Liver (tissue), 9 donors: Measurements from ENCODE around the gene IRF8. TPM values are rescaled to one million over a fixed set of nuclear protein-coding genes. Genes with fewer than 3 reads are reported as not detected.

Experiments used
- DNase-seq: peaks from one replicate; pipeline ENCODE4 v3.0.0-alpha.2; 2017; ENCODE audit warnings: low spot score
- H3K27ac ChIP-seq, 2 donors: one replicate each; pipeline ENCODE4 v1.7.0; 2013; ENCODE audit warnings: inconsistent platforms in 2 of 2, low read length in 2 of 2, control low read depth in 1 of 2, low read depth in 1 of 2, mild to moderate bottlenecking in 1 of 2
- H3K27me3 ChIP-seq, 4 donors: one replicate each; pipeline versions ENCODE4 v1.6.1 to v1.7.0; 2013; ENCODE audit warnings: low read length in 3 of 4, inconsistent platforms in 1 of 4, mild to moderate bottlenecking in 1 of 4, moderate library complexity in 1 of 4; ENCODE audit not compliant: control insufficient read depth in 4 of 4, insufficient read depth in 4 of 4
- H3K36me3 ChIP-seq, 4 donors: one replicate each; pipeline versions ENCODE4 v1.6.1 to v1.7.0; 2013; ENCODE audit warnings: low read length in 3 of 4, mild to moderate bottlenecking in 3 of 4, low read depth in 1 of 4, moderate library complexity in 1 of 4; ENCODE audit not compliant: control insufficient read depth in 4 of 4, insufficient read depth in 3 of 4
- H3K4me1 ChIP-seq, 4 donors: one replicate each; pipeline versions ENCODE4 v1.6.1 to v1.7.0; 2013; ENCODE audit warnings: low read length in 3 of 4, mild to moderate bottlenecking in 3 of 4, moderate library complexity in 1 of 4; ENCODE audit not compliant: control insufficient read depth in 4 of 4, insufficient read depth in 4 of 4
- H3K4me3 ChIP-seq, 3 donors: one replicate each; pipeline versions ENCODE4 v1.6.1 to v1.7.0; 2013; ENCODE audit warnings: low read length in 3 of 3, control low read depth in 1 of 3, low read depth in 1 of 3, mild to moderate bottlenecking in 1 of 3
- H3K9ac ChIP-seq, 2 donors: one replicate each; pipeline ENCODE4 v1.7.0; 2013; ENCODE audit warnings: low read length in 2 of 2, mild to moderate bottlenecking in 2 of 2, moderate library complexity in 2 of 2, control low read depth in 1 of 2, low read depth in 1 of 2
- H3K9me3 ChIP-seq, 4 donors: one replicate each; pipeline versions ENCODE4 v1.6.1 to v1.7.0; 2013; ENCODE audit warnings: low read length in 3 of 4; ENCODE audit not compliant: control insufficient read depth in 4 of 4
- EGR1 ChIP-seq, 2 donors: IDR thresholded peaks; 2 replicates each; pipeline ENCODE4 v1.6.1; 2016 to 2018; ENCODE audit warnings: antibody characterized with exemption in 2 of 2, low read depth in 2 of 2
- FOXA1 ChIP-seq: IDR thresholded peaks from 2 replicates; pipeline ENCODE4 v1.6.1; 2016; ENCODE audit warnings: antibody characterized with exemption
- FOXA2 ChIP-seq: IDR thresholded peaks from 2 replicates; pipeline ENCODE4 v1.6.1; 2016; ENCODE audit warnings: antibody characterized with exemption
- GABPA ChIP-seq, 2 donors: IDR thresholded peaks in 1 of 2; conservative IDR thresholded peaks in 1 of 2; 2 replicates each; pipeline ENCODE4 v1.6.1; 2016; ENCODE audit warnings: antibody characterized with exemption in 2 of 2, mild to moderate bottlenecking in 1 of 2, moderate library complexity in 1 of 2
- HNF4A ChIP-seq, 2 donors: conservative IDR thresholded peaks; 2 replicates each; pipeline ENCODE4 v1.6.1; 2016; ENCODE audit warnings: antibody characterized with exemption in 2 of 2, mild to moderate bottlenecking in 2 of 2
- HNF4G ChIP-seq: IDR thresholded peaks from 2 replicates; pipeline ENCODE4 v1.6.1; 2016; ENCODE audit warnings: antibody characterized with exemption
- JUND ChIP-seq, 2 donors: IDR thresholded peaks; 2 replicates each; pipeline ENCODE4 v1.6.1; 2016; ENCODE audit warnings: antibody characterized with exemption in 2 of 2
- NR2F2 ChIP-seq: IDR thresholded peaks from 2 replicates; pipeline ENCODE4 v1.6.1; 2016; ENCODE audit warnings: antibody characterized with exemption
- RAD21 ChIP-seq, 2 donors: IDR thresholded peaks; 2 replicates each; pipeline ENCODE4 v1.6.1; 2016; ENCODE audit warnings: antibody characterized with exemption in 2 of 2, mild to moderate bottlenecking in 2 of 2
- RXRA ChIP-seq, 2 donors: IDR thresholded peaks; 2 replicates each; pipeline ENCODE4 v1.6.1; 2017 to 2018; ENCODE audit warnings: antibody characterized with exemption in 2 of 2, mild to moderate bottlenecking in 1 of 2
- SP1 ChIP-seq: IDR thresholded peaks from 2 replicates; pipeline ENCODE4 v1.6.1; 2018; ENCODE audit warnings: antibody characterized with exemption, mild to moderate bottlenecking
- TAF1 ChIP-seq: conservative IDR thresholded peaks from 2 replicates; pipeline ENCODE4 v1.6.1; 2016; ENCODE audit warnings: antibody characterized with exemption, mild to moderate bottlenecking
- YY1 ChIP-seq: IDR thresholded peaks from 2 replicates; pipeline ENCODE4 v1.6.1; 2016; ENCODE audit warnings: antibody characterized with exemption, mild to moderate bottlenecking
- WGBS: extraction: QIAGEN DNeasy Blood & Tissue Kit; methylation state at CpG from one replicate; pipeline ENCODE4 v1.1.7; 2013; 5-methylcytosine and 5-hydroxymethylcytosine counted together
- polyA plus RNA-seq, 2 donors: library from polyadenylated mRNA; stranded (reverse) in 1 of 2; unstranded in 1 of 2; fragments of 200-250 nt in 1 of 2; fragments of >200 nt in 1 of 2; fragmentation: Nextera tagmentation in 1 of 2; extraction: Ambion mirVana in 1 of 2; gene quantifications; one replicate each; pipeline versions ENCODE4 v1.2.1 to v1.2.3, GENCODE V29; 2013 to 2015
- total RNA-seq, 2 donors: library from RNA; depleted of rRNA; stranded (reverse); fragments of >200 nt; gene quantifications; one replicate each; pipeline ENCODE4 v1.2.3, GENCODE V29; 2014
- TF ChIP-seq, protein P1 (sequence below): IDR thresholded peaks from 2 replicates; pipeline ENCODE4 v1.6.1; 2016; ENCODE audit warnings: antibody characterized with exemption, mild to moderate bottlenecking
- TF ChIP-seq, protein P2 (sequence below): IDR thresholded peaks from 2 replicates; pipeline ENCODE4 v1.6.1; 2016; ENCODE audit warnings: antibody characterized with exemption
- TF ChIP-seq, protein P3 (sequence below): IDR thresholded peaks from 2 replicates; pipeline ENCODE4 v1.6.1; 2016; ENCODE audit warnings: antibody characterized with exemption
- TF ChIP-seq, protein P4 (sequence below): IDR thresholded peaks from 2 replicates; pipeline ENCODE4 v1.6.1; 2016; ENCODE audit warnings: antibody characterized with exemption
- TF ChIP-seq, protein P5 (sequence below): fragments of 150-350 bp; IDR thresholded peaks from 2 replicates; pipeline ENCODE4 v1.5.1; 2017; ENCODE audit warnings: improper control_type of control experiment, low read depth, low read length; ENCODE audit not compliant: missing input control
- donor health status: healthy.
- donor health status: healthy.
- donor health status: healthy.
- donor health status: healthy.
- donor health status: healthy.

The IRF8 gene
- total and polyA plus RNA-seq, 4 donors, result 5.1 to 25.8 (median 12.3) TPM

DNA sequence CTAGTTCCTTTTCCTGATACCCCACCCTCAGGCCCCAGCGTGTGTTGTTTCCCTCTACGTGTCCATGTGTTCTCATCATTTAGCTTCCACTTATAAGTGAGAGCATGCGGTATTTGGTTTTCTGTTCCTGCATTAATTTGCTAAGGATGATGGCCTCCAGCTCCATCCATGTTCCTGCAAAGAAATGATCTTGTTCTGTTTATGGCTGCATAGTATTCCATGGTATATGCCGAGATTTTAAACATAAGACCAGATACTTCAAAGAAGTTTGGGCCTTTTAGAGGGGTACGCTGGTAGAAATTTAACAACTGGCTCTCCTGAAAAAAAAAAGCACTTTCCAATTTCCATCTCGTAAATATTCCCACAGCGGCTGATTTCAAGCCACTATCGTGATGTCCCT, 59.8 kb downstream of the IRF8 start:
- H3K9ac ChIP-seq, result no peak overlapping the region
- 97% methylated on average over 8 of the region's 8 CpGs for WGBS
- no peaks in the 10 kb centered on the region for H3K27me3 ChIP-seq
- TF ChIP-seq RAD21 (IDR thresholded peaks at IDR 0.05) (no peak), JUND (IDR thresholded peaks at IDR 0.05) (no peak), HNF4A (conservative IDR thresholded peaks at IDR 0.05) (no peak), SP1 (no peak)
- TF ChIP-seq, protein P1, sequence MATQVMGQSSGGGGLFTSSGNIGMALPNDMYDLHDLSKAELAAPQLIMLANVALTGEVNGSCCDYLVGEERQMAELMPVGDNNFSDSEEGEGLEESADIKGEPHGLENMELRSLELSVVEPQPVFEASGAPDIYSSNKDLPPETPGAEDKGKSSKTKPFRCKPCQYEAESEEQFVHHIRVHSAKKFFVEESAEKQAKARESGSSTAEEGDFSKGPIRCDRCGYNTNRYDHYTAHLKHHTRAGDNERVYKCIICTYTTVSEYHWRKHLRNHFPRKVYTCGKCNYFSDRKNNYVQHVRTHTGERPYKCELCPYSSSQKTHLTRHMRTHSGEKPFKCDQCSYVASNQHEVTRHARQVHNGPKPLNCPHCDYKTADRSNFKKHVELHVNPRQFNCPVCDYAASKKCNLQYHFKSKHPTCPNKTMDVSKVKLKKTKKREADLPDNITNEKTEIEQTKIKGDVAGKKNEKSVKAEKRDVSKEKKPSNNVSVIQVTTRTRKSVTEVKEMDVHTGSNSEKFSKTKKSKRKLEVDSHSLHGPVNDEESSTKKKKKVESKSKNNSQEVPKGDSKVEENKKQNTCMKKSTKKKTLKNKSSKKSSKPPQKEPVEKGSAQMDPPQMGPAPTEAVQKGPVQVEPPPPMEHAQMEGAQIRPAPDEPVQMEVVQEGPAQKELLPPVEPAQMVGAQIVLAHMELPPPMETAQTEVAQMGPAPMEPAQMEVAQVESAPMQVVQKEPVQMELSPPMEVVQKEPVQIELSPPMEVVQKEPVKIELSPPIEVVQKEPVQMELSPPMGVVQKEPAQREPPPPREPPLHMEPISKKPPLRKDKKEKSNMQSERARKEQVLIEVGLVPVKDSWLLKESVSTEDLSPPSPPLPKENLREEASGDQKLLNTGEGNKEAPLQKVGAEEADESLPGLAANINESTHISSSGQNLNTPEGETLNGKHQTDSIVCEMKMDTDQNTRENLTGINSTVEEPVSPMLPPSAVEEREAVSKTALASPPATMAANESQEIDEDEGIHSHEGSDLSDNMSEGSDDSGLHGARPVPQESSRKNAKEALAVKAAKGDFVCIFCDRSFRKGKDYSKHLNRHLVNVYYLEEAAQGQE, result no peak
- no peak overlapping the region for H3K27ac ChIP-seq
- H3K9me3 ChIP-seq, result no peaks in the 10 kb centered on the region
- H3K4me3 ChIP-seq, result no peak overlapping the region
- no peaks in the 10 kb centered on the region for H3K36me3 ChIP-seq
- no peak for DNase-seq
- no peaks in the 10 kb centered on the region for H3K4me1 ChIP-seq

DNA sequence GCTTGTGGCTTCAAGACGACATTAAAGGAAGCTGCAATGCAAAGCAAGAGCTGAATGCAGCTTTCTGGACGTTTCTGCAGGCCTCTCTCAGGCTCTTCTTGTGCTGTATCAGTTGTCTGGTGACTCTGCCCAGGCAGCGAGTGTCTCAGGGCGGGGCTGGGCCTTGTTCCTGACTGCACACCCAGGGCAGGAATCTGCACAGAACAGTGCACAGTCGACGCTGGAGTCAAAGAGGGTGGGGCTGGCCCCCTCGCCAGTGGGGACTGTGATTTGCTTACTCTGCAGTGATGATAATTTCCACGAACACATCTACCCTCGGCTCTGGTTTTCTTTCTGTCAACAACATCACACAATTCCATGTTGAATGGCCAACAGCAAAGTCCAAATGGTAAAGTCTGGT, 60.7 kb downstream of the IRF8 start:
- WGBS, result 75% methylated on average over 9 of the region's 9 CpGs
- DNase-seq, result no peak

More for the DNA sequence above, 60.7 kb downstream of the IRF8 start:
- H3K4me3 ChIP-seq, result no peak overlapping the region
- H3K4me1 ChIP-seq, result no peaks in the 10 kb centered on the region
- H3K36me3 ChIP-seq, result no peaks in the 10 kb centered on the region
- H3K27ac ChIP-seq, result no peak overlapping the region
- no peak overlapping the region for H3K9ac ChIP-seq
- no peaks in the 10 kb centered on the region for H3K9me3 ChIP-seq
- no peaks in the 10 kb centered on the region for H3K27me3 ChIP-seq
- TF ChIP-seq, protein P2, sequence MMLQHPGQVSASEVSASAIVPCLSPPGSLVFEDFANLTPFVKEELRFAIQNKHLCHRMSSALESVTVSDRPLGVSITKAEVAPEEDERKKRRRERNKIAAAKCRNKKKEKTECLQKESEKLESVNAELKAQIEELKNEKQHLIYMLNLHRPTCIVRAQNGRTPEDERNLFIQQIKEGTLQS, result no peak
- TF ChIP-seq GABPA (IDR thresholded peaks at IDR 0.05 in 1 of 2, conservative IDR thresholded peaks at IDR 0.05 in 1 of 2) (no peak), YY1 (no peak), FOXA1 (no peak), HNF4G (no peak), RXRA (IDR thresholded peaks at IDR 0.05) (no peak), FOXA2 (no peak), HNF4A (conservative IDR thresholded peaks at IDR 0.05) (no peak), RAD21 (IDR thresholded peaks at IDR 0.05) (no peak), SP1 (no peak), TAF1 (no peak), NR2F2 (no peak), JUND (IDR thresholded peaks at IDR 0.05) (no peak), EGR1 (IDR thresholded peaks at IDR 0.05; ENCODE audit: low read depth in 2 of 2) (no peak)
- TF ChIP-seq, protein P1, result no peak
- TF ChIP-seq, protein P3, sequence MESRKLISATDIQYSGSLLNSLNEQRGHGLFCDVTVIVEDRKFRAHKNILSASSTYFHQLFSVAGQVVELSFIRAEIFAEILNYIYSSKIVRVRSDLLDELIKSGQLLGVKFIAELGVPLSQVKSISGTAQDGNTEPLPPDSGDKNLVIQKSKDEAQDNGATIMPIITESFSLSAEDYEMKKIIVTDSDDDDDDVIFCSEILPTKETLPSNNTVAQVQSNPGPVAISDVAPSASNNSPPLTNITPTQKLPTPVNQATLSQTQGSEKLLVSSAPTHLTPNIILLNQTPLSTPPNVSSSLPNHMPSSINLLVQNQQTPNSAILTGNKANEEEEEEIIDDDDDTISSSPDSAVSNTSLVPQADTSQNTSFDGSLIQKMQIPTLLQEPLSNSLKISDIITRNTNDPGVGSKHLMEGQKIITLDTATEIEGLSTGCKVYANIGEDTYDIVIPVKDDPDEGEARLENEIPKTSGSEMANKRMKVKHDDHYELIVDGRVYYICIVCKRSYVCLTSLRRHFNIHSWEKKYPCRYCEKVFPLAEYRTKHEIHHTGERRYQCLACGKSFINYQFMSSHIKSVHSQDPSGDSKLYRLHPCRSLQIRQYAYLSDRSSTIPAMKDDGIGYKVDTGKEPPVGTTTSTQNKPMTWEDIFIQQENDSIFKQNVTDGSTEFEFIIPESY, result no peak
- TF ChIP-seq, protein P4, sequence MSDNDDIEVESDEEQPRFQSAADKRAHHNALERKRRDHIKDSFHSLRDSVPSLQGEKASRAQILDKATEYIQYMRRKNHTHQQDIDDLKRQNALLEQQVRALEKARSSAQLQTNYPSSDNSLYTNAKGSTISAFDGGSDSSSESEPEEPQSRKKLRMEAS, result no peak
- TF ChIP-seq, protein P5, sequence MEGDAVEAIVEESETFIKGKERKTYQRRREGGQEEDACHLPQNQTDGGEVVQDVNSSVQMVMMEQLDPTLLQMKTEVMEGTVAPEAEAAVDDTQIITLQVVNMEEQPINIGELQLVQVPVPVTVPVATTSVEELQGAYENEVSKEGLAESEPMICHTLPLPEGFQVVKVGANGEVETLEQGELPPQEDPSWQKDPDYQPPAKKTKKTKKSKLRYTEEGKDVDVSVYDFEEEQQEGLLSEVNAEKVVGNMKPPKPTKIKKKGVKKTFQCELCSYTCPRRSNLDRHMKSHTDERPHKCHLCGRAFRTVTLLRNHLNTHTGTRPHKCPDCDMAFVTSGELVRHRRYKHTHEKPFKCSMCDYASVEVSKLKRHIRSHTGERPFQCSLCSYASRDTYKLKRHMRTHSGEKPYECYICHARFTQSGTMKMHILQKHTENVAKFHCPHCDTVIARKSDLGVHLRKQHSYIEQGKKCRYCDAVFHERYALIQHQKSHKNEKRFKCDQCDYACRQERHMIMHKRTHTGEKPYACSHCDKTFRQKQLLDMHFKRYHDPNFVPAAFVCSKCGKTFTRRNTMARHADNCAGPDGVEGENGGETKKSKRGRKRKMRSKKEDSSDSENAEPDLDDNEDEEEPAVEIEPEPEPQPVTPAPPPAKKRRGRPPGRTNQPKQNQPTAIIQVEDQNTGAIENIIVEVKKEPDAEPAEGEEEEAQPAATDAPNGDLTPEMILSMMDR, result no peak
